Measurements from ENCODE around the gene IL32.
A peak's percentile ranks its signal among the peaks of the same experiment; 100 is the strongest.

The IL32 gene

DNA sequence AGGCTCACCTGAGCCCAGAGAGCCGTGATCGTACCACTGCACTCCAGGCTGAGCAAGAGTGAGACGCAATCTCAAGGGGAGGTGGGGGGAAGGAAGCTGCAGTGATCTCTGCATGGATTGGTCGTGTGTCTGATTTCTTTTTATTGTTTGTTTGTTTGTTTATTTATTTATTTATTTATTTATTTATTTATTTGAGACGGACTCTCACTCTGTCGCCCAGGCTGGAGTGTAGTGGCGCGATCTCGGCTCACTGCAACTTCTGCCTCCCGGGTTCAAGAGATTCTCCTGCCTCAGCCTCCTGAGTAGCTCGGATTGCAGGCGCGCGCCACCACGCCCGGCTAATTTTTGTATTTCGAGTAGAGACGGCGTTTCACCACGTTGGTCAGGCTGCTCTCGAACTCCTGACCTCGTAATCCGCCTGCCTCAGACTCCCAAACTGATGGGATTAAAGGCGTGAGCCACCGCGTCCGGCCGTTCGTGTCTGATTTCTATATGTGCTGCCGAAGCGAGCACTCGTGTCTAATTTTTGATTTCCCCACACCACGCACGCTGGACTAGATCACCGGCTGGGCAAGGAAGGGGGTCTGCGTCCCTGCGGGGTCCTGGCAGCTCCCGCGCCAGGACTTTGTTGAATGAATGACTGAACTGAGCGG lies 45.7 kb upstream of the IL32 start:
- no peak for ATAC-seq
- TF ChIP-seq ESRRG (CRISPR knock-in tag; IDR thresholded peaks at IDR 0.05) (no peak), ZFP30 (CRISPR knock-in tag; IDR thresholded peaks at IDR 0.05) (no peak), CSDC2 (CRISPR knock-in tag; IDR thresholded peaks at IDR 0.05) (no peak), ZC3H10 (CRISPR knock-in tag; IDR thresholded peaks at IDR 0.05) (no peak), ZNF70 (CRISPR knock-in tag; IDR thresholded peaks at IDR 0.05) (no peak), ZNF8 (CRISPR knock-in tag; IDR thresholded peaks at IDR 0.05) (no peak), TCF4 (CRISPR knock-in tag; IDR thresholded peaks at IDR 0.05; ENCODE audit: borderline replicate concordance) (no peak), ZNF565 (CRISPR knock-in tag; conservative IDR thresholded peaks at IDR 0.05; ENCODE audit: low read depth) (no peak), GLIS3 (CRISPR knock-in tag; IDR thresholded peaks at IDR 0.05) (no peak), ZFP3 (CRISPR knock-in tag; IDR thresholded peaks at IDR 0.05) (no peak), ARNTL (CRISPR knock-in tag; IDR thresholded peaks at IDR 0.05; ENCODE audit: borderline replicate concordance, low read depth) (no peak), ISL1 (CRISPR knock-in tag; IDR thresholded peaks at IDR 0.05) (no peak), TSHZ2 (CRISPR knock-in tag; IDR thresholded peaks at IDR 0.05) (no peak)

- peak; percentile 2; the same call in 2 of the 3 replicates for ATAC-seq
- TF ChIP-seq ZFP3 (CRISPR knock-in tag; IDR thresholded peaks at IDR 0.05) (no peak), CSDC2 (CRISPR knock-in tag; IDR thresholded peaks at IDR 0.05) (0 out of 2 replicates have a peak, but pooled peaks have one; percentile 16)
Measured at GRCh38 chr16:3020247-3020603, 45.2 kb upstream of the IL32 start, which contains the start of gene TNFRSF12A. Gene TNFRSF12A (plus strand): TSS chr16:3020368. CDS start chr16:3020398, 30 bp downstream.

DNA sequence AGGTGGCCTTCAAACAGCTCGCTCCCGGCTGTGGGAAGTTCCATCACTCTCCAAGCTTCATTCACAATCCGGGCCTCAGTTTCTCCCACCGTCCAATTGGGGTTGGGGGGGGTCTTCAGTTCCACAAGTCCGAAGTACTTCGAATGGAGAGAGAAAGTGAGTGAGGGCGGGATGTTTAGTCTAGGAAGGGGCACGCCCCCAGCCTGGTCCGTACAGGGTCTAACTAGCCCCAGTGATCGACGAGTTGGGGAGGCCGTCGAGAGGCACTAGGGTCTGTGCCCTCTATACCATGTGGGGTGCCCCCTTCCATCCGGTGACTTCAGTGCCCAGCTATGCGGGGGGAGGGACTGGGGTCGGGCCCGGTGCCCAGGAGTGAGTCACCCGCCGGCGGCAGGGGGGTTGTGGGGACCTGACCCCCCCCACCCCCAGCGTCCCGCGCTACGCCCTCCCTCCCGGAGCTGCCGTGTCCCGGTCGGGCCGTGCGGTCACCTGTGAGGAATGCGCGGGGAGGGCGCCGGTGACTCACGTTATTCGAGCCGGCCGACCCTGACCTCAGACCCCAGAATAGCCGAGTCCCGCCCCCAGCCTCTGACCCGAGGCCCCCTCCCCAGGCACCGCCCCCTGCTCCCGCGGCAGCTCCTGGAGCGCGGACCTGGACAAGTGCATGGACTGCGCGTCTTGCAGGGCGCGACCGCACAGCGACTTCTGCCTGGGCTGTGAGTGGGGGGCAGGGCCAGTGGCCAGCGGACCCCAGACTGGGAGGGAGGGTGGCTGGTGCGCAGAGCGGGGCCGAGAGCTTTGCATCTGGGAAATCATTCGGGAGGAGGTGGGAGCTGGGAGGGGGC lies 44.6 kb upstream of the IL32 start:
- TF ChIP-seq TCF4 (CRISPR knock-in tag; IDR thresholded peaks at IDR 0.05; ENCODE audit: borderline replicate concordance) (no peak), CREB5 (CRISPR knock-in tag; IDR thresholded peaks at IDR 0.05; ENCODE audit: low read depth) (peak; percentile 73; the same call in 1 of the 2 replicates), ZC3H10 (CRISPR knock-in tag; IDR thresholded peaks at IDR 0.05) (peak; percentile 30; the same call in 1 of the 2 replicates), ARNTL (CRISPR knock-in tag; IDR thresholded peaks at IDR 0.05; ENCODE audit: borderline replicate concordance, low read depth) (no peak), ZFP3 (CRISPR knock-in tag; IDR thresholded peaks at IDR 0.05) (no peak), OSR1 (CRISPR knock-in tag; IDR thresholded peaks at IDR 0.05) (no peak), ESRRG (CRISPR knock-in tag; IDR thresholded peaks at IDR 0.05) (no peak), ZNF70 (CRISPR knock-in tag; IDR thresholded peaks at IDR 0.05) (no peak), POU6F1 (CRISPR knock-in tag; IDR thresholded peaks at IDR 0.05; ENCODE audit: borderline replicate concordance, low read depth) (no peak), TOX (CRISPR knock-in tag; IDR thresholded peaks at IDR 0.05; ENCODE audit: borderline replicate concordance) (no peak), RARB (CRISPR knock-in tag; IDR thresholded peaks at IDR 0.05) (no peak), BACH2 (CRISPR knock-in tag; IDR thresholded peaks at IDR 0.05; ENCODE audit: borderline replicate concordance) (no peak), ZFP30 (CRISPR knock-in tag; IDR thresholded peaks at IDR 0.05) (no peak), SNAI2 (CRISPR knock-in tag; IDR thresholded peaks at IDR 0.05) (no peak), CSDC2 (CRISPR knock-in tag; IDR thresholded peaks at IDR 0.05) (0 out of 2 replicates have a peak, but pooled peaks have one; percentile 12), GLIS3 (CRISPR knock-in tag; IDR thresholded peaks at IDR 0.05) (peak; percentile 88), ZNF565 (CRISPR knock-in tag; conservative IDR thresholded peaks at IDR 0.05; ENCODE audit: low read depth) (no peak), PPARA (CRISPR knock-in tag; IDR thresholded peaks at IDR 0.05; ENCODE audit: borderline replicate concordance) (no peak), ZNF8 (CRISPR knock-in tag; IDR thresholded peaks at IDR 0.05) (no peak), ISL1 (CRISPR knock-in tag; IDR thresholded peaks at IDR 0.05) (0 out of 2 replicates have a peak, but pooled peaks have one; percentile 13), TSHZ2 (CRISPR knock-in tag; IDR thresholded peaks at IDR 0.05) (no peak)
- TF ChIP-seq, protein P1, sequence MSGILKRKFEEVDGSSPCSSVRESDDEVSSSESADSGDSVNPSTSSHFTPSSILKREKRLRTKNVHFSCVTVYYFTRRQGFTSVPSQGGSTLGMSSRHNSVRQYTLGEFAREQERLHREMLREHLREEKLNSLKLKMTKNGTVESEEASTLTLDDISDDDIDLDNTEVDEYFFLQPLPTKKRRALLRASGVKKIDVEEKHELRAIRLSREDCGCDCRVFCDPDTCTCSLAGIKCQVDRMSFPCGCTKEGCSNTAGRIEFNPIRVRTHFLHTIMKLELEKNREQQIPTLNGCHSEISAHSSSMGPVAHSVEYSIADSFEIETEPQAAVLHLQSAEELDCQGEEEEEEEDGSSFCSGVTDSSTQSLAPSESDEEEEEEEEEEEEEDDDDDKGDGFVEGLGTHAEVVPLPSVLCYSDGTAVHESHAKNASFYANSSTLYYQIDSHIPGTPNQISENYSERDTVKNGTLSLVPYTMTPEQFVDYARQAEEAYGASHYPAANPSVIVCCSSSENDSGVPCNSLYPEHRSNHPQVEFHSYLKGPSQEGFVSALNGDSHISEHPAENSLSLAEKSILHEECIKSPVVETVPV (CRISPR knock-in tag; IDR thresholded peaks at IDR 0.05), result no peak
- TF ChIP-seq, protein P2, sequence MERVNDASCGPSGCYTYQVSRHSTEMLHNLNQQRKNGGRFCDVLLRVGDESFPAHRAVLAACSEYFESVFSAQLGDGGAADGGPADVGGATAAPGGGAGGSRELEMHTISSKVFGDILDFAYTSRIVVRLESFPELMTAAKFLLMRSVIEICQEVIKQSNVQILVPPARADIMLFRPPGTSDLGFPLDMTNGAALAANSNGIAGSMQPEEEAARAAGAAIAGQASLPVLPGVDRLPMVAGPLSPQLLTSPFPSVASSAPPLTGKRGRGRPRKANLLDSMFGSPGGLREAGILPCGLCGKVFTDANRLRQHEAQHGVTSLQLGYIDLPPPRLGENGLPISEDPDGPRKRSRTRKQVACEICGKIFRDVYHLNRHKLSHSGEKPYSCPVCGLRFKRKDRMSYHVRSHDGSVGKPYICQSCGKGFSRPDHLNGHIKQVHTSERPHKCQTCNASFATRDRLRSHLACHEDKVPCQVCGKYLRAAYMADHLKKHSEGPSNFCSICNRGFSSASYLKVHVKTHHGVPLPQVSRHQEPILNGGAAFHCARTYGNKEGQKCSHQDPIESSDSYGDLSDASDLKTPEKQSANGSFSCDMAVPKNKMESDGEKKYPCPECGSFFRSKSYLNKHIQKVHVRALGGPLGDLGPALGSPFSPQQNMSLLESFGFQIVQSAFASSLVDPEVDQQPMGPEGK (CRISPR knock-in tag; IDR thresholded peaks at IDR 0.05; ENCODE audit: borderline replicate concordance), result peak; percentile 98
- peak; percentile 29 for ATAC-seq

Data from SK-N-SH treated with all-trans-retinoic acid at 6 μM for 48 hours (cell line).